SKM-1 treated with dmso at 0.1 percent for 144 hours (cell line): ENCODE results near the gene PAPSS1.

Source experiments
- DNase-seq: peaks from one replicate; lab custom pipeline; 2025; ENCODE audit not compliant: unreplicated experiment; lab: John Stamatoyannopoulos, UW

PAPSS1 gene

DNA sequence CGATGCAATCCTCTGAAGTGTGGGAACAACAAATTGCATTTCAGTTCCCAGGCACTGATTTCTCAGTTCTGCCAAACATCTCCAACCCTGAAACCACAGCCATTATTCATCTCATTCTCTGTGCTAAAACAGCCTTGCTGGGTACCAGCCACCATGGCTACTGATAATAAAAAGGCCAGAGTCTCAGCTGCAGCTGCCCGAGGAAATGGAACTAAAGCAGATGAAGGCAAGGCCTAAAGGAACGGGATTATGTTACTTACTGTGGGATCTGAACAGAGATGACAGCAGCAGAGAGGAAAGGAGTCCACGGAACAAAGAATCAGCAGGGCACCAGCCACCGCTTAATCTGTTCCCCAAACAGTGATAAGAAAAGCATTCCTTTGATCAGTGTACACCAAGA is 155.7 kb downstream of the PAPSS1 start:
- no peak for DNase-seq
